GM10847 (cell line): Measurements from ENCODE around the gene EVC2.

ENCODE experiments used
- POLR2A ChIP-seq: IDR thresholded peaks from 2 replicates; pipeline ENCODE4 v1.6.1; 2011; ENCODE audit not compliant: insufficient read length; ENCODE audit errors: extremely low read depth

Gene EVC2

GRCh38 chr4:5631352-5632065 lies 76.8 kb downstream of the EVC2 start:
- no peak for TF ChIP-seq POLR2A

DNA sequence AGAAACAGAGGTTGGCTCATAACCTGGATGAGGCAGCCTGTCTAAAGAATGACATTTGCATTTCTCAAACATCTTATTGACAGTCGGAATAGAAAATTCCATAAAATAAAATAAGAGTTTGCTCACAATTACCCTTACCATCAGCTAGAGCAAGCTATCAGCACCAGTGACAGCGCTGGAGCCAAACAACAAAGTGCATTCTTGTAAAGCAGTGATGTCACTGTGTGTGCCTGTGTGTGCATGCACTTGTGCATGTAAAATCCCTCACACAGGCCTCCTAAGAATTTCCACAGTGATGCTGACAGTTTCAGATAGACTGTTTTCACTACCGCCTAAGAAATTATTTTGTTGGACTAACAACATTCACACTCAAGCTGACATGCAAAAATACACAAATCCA lies 77.6 kb downstream of the EVC2 start:
- TF ChIP-seq POLR2A, result no peak

DNA sequence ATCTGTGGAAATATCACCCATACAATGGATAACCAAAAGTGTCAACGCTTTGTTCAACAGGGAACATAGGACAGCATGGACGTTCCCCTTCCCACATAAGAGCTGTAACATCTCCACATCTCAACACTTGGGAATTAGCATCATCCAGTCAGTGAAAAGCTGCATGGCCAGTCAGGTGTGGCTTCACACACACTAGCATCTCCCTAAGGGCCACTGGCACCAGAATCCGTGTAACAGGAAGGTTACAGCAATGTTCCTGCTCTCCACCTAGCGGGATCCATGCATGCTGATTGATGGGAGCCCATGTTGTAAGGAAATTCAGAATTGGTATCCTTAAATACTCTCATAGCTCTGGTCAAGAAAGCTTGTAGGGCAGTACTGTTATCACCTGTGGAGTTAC lies 78.8 kb downstream of the EVC2 start:
- TF ChIP-seq POLR2A, result no peak

DNA sequence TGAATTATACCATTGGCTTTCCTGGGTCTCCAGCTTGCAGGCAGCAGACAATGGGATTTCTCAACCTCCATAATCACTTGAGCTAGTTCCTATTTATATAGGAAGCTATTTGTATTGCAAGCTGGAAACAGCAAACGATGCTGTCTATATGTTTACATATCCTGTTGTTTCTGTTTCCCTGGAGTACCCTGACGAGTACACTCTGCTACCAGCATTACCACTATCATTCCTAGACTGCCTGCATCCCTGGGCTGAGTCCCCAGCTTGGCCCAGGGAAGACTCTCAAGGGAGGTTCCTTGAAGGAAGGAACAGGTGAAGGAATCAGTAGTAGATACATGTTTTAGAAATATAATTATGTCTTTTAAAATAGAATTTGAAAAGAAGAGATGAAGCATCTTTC lies 81.4 kb downstream of the EVC2 start:
- TF ChIP-seq POLR2A, result no peak

DNA sequence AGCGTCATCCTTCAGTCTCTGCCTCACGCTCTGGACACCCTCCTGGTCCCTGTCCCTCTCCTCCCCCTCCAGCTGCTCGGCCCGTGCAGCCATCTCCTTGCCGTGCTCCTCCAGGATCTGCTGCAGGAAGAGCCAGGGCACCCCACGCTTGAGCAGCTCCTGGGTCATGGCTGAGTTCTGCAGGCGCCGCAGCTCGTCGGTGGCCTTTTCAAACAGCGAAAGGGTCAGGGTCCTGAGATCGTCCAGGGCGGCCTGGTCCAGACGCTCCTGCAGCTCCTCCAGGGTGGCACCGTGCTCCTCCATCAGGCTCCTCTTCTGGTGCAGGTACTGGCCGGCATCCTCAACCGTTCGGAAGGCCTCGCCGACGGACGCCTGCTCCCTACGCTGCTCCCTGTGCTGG lies 85.8 kb downstream of the EVC2 start:
- no peak for TF ChIP-seq POLR2A

DNA sequence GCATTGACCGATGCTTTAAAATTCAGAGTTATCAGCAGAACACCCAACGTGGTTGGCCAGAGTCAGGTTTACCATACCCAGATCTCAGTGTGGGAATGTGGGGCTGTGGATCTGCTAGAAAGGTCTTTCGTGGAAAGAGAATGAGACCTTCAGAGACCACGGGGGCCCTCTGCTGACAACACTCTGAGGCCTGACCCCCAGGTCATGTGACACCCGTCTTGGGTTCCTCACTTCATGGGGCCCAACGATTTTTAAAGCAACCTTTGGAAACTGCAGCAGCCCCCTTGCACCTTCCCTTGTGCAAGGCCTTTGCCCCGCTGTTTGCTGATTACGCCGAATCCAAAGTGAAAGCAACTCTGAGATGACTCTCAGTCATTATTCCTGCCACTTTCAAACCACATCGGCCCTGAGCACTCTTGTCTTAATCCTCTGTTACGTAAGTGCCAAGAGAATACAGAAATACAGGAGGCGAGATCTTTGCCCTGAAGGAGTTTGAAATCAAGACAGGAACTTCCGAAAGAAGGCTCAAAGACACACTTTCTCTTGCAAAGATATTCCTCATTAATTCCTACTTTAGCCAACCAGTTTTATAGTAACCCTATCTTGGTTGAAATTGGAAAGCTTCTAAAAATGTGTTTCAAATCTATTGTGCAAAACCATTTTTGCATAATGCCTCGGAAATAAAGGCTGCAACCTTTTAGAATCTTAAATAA lies 88.3 kb downstream of the EVC2 start:
- TF ChIP-seq POLR2A, result no peak

DNA sequence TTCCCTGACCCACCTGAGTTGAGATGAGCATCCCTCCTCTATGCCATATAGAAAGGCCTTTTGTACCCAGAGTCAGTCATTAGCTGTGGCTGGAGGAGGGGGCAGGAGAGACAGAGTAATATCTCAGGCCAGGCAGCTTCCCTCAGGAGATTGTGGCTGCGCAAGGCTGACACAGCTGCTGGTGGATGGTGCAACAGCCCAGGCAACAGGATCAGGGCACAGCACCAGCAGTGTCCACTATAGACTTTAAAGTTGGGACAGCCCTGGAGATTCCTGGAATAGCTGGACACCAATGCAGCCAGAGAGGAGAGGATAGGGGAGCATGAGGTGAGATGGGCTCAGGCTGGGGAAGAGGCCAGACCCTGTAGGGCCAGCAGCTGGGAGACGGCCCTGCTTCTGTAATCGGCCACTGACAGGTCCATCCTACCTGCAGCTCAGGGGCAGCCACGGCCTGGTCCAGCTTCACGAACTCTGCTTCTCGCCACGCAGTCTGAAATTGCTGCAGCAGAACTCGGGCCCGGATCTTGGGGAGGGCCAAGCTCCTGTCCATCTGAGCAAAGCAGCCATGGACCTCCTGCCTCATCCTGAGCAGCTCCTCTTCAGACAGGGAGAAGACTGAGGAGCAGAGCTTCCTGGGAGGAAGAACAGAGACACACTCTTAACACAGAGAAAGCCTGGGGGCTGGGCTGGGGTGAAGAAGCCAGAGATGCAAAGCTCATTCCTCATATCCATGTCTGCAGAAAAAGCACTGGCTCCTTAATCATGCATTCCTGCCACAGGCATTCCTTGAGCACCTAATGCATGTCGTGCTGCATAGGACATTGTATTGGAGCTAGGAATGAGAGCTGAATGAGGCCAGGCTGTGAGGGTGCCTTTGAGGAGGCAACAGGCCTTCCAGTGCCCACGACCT lies 90.1 kb downstream of the EVC2 start:
- TF ChIP-seq POLR2A, result no peak

DNA sequence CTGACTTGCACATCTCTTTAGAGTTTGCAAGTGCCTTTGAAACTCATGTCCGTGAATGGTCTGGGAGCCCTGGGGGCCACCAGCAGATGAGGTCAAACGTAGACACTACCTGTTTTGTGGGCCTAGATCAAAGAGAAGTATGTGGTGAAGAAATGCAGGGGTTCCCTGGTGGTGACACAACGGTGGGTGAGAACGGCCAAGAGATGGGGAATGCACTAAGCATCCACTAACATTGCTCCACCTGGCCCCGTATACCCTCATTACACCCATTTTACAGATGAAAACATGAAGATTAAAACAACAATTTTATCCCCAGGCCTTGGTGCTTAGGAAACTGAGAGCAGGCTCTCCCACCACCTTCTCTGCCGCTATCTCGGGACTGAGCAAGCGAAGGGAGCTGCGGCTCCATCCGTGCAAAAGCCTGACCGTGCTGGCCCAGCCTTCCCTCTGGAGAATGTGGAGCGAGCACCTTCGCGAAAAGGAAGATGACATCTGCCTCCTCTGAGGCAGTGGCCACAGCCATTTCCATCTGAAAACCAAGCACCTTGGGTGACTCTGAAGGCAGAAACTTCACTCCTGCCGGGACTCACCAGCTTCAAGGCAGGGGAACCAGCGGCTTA lies 91.9 kb downstream of the EVC2 start:
- no peak for TF ChIP-seq POLR2A

DNA sequence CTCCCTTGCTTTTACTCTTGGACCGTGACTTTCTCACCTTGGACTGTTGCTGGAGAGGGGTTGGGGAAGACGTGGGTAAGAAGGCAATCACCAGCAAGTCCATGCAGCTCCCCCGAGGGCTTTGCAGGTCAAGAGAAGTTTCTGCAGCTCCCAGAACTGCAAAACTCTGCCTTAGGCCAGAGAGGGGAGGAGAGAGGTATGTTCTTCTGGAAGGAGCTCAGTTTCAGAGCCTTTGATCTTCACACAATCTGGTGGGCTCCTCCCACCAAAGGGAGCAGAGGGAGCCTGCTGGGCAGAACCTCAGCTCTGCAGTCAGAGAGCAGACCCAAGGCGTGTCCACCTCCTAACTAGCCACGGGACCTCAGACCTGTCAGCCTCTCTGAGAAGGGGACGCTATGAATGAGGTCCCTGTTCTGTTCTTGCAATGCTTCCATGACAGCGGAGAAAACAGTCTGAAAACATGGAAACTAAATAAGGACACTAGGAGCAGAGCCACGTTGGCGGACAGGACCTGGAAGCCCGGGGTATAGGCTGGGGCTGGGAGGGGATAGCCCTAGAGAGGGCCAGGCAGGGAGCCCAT lies 92.8 kb downstream of the EVC2 start:
- no peak for TF ChIP-seq POLR2A

DNA sequence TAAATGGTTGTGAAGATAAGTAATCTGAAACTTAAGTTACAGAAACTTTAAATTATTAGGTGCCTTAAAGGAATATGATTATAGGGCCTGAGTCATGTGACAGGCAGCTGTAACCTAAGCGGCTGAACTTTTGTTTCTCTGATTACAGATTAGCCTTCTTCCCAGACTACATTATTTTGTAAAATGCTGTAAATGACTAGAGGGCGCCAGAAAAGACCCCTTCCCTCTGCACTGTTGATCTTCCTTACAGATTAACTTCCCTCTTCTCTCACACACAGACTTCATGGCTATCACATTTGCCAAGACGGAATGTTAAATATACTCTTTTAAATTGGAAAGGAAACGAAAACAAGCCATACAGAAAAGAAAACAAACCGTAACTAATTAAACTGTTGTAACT lies 96.6 kb downstream of the EVC2 start:
- TF ChIP-seq POLR2A, result no peak

GRCh38 chr4:5609306-5610007 lies 98.9 kb downstream of the EVC2 start:
- no peak for TF ChIP-seq POLR2A

DNA sequence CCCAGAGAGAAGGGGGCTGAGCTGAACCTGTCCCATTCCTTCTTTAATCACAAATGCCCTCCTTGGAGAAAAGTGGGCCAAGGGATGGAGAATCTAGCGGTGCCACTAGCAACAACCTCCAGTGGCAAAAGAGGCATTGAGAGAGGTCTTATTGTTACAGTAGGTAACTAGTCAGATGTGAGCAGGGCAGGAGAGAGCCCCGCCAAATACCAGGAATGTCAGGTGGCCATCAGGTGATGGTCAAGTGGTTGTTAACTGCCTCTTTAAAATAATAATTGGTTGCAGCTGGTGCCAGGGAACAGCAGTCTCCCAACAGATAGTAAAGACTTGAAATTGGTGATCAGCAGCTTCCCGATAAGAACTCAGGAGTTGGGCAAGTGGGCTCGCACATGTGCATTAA lies 116.1 kb downstream of the EVC2 start:
- no peak for TF ChIP-seq POLR2A

DNA sequence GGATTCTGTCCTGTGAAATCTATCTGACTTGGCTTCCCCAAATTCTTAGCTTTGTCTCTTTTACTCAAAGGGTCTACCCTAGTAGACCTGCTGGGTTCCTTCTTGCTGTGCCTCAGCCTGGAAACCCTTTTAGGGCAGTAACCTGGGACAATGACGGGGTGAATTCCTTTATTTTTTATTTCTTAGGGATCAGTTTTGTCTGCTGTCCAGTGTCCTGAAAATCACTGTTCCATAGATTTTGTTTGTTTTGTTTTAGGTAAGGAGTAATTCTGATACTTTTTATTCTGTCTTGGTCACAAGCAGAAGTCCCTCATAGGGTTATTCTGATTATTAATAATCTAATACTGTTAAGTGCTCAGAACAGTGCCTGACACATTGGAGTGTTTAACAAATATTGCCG lies 118.9 kb downstream of the EVC2 start:
- no peak for TF ChIP-seq POLR2A

GRCh38 chr4:5588046-5588445 lies 120.3 kb downstream of the EVC2 start:
- no peak for TF ChIP-seq POLR2A

DNA sequence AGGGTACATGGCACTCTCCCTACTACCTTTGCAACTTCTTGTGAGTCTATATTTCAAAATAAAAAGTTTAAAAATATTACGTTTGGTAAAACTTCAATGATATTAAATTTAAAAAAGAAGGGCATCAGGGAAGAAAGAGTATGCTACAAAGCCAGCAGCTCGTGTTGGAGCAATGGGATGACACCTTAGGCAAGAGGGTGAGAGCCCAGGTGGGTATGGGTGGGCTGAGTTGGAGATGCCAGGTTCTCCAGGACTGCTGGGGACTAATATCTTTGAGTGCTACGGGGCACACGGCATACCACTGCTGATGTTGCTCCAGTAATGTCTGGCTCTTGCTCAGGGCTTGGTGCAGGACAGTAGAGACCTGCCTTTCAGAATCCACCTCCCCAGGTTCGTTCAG lies 132.4 kb downstream of the EVC2 start:
- TF ChIP-seq POLR2A, result no peak

GRCh38 chr4:5574386-5574785 lies 134.0 kb downstream of the EVC2 start:
- TF ChIP-seq POLR2A, result no peak
